Neural crest cell (in vitro differentiated cells): Measurements from ENCODE around the gene CSMD2. TPM values are rescaled to one million over a fixed set of nuclear protein-coding genes. Genes with fewer than 3 reads are reported as not detected.
A peak's percentile ranks its signal among the peaks of the same experiment; 100 is the strongest.

Experiments used
- DNase-seq: peaks from one replicate; pipeline ENCODE4 v3.0.0; 2021; ENCODE audit warnings: low read depth, mixed read lengths, low spot score
- H3K27ac Mint-ChIP-seq: one replicate; pipeline ENCODE4 v1.8.0; 2021; ENCODE audit warnings: mild to moderate bottlenecking, mixed read lengths; ENCODE audit not compliant: unreplicated experiment
- H3K27me3 Mint-ChIP-seq: 2 replicates; pipeline ENCODE4 v1.8.0; 2021; ENCODE audit warnings: low read depth, mild to moderate bottlenecking, mixed read lengths
- H3K36me3 Mint-ChIP-seq: 2 replicates; pipeline ENCODE4 v1.8.0; 2021; ENCODE audit warnings: low read depth, mild to moderate bottlenecking, mixed read lengths
- H3K4me1 Mint-ChIP-seq: 2 replicates; pipeline ENCODE4 v1.8.0; 2021; ENCODE audit warnings: mixed read lengths
- H3K4me3 Mint-ChIP-seq: one replicate; pipeline ENCODE4 v1.8.0; 2021; ENCODE audit warnings: mild to moderate bottlenecking, mixed read lengths
- H3K9me3 Mint-ChIP-seq: 2 replicates; pipeline ENCODE4 v1.8.0; 2021; ENCODE audit warnings: mixed read lengths
- total RNA-seq: library from RNA; stranded (reverse); gene quantifications from 2 replicates; pipeline ENCODE4 v1.2.1, GENCODE V29; 2021
- TF ChIP-seq, protein P1 (sequence below): fragments of 200-600 bp; sonication (generic); conservative IDR thresholded peaks from 2 replicates; pipeline ENCODE4 v1.5.0; 2021; ENCODE audit warnings: antibody characterized with exemption, mild to moderate bottlenecking

CSMD2 gene
- total RNA-seq, 1 donor from 2014 or later = 0.40 TPM

GRCh38 chr1:34176830-34177603, 12.0 kb upstream of the CSMD2 start, which contains the start of gene C1orf94:
Gene C1orf94, plus strand, starts transcription at chr1:34176907. Its CDS starts 883 bp downstream, at chr1:34177790.
- H3K4me1 Mint-ChIP-seq = no peaks in the 10 kb centered on the region
- no peak within 1 kb of the TSS for H3K27ac Mint-ChIP-seq
- TF ChIP-seq, protein P1, sequence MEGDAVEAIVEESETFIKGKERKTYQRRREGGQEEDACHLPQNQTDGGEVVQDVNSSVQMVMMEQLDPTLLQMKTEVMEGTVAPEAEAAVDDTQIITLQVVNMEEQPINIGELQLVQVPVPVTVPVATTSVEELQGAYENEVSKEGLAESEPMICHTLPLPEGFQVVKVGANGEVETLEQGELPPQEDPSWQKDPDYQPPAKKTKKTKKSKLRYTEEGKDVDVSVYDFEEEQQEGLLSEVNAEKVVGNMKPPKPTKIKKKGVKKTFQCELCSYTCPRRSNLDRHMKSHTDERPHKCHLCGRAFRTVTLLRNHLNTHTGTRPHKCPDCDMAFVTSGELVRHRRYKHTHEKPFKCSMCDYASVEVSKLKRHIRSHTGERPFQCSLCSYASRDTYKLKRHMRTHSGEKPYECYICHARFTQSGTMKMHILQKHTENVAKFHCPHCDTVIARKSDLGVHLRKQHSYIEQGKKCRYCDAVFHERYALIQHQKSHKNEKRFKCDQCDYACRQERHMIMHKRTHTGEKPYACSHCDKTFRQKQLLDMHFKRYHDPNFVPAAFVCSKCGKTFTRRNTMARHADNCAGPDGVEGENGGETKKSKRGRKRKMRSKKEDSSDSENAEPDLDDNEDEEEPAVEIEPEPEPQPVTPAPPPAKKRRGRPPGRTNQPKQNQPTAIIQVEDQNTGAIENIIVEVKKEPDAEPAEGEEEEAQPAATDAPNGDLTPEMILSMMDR = no peak
- no peaks in the 10 kb centered on the region for H3K36me3 Mint-ChIP-seq
- H3K4me3 Mint-ChIP-seq = no peak within 1 kb of the TSS
- peaks cover 69% of the 10 kb centered on the region for H3K27me3 Mint-ChIP-seq
- DNase-seq = no peak
- no peaks in the 10 kb centered on the region for H3K9me3 Mint-ChIP-seq

- H3K4me1 Mint-ChIP-seq = no peaks in the 10 kb centered on the region
- H3K27ac Mint-ChIP-seq = no peak overlapping the region
- DNase-seq = no peak
- H3K36me3 Mint-ChIP-seq = no peaks in the 10 kb centered on the region
- TF ChIP-seq, protein P1 = no peak
- H3K4me3 Mint-ChIP-seq = no peak overlapping the region
- peaks cover 75% of the 10 kb centered on the region for H3K27me3 Mint-ChIP-seq
- H3K9me3 Mint-ChIP-seq = no peaks in the 10 kb centered on the region
Measured at GRCh38 chr1:34175744-34176143, 10.7 kb upstream of the CSMD2 start.

DNA sequence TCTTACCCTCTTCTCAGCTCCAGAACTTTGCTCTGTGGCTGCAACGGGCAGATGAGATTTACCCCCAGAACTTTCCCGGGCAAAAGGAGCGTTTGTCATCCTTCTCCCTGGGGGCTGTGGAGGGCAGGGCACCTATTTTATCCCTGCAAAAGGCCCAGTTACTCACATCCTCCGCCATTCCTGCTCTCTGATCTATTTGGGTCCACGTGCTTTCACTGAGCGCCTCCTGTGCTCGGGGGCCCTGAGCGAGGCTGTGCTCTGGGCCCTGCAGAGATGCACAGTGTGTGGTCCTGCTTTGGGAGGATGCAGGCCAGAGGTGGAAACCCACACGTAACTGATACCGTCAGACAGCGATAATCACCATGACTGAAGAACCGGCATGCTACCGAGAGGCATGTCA, 2.4 kb upstream of the CSMD2 start:
- H3K27me3 Mint-ChIP-seq = peaks cover 97% of the 10 kb centered on the region
- peaks cover 28% of the 10 kb centered on the region for H3K4me1 Mint-ChIP-seq
- no peak overlapping the region for H3K27ac Mint-ChIP-seq
- H3K36me3 Mint-ChIP-seq = peaks cover 2% of the 10 kb centered on the region
- H3K4me3 Mint-ChIP-seq = no peak overlapping the region
- DNase-seq = no peak
- TF ChIP-seq, protein P1 = no peak
- H3K9me3 Mint-ChIP-seq = no peaks in the 10 kb centered on the region

DNA sequence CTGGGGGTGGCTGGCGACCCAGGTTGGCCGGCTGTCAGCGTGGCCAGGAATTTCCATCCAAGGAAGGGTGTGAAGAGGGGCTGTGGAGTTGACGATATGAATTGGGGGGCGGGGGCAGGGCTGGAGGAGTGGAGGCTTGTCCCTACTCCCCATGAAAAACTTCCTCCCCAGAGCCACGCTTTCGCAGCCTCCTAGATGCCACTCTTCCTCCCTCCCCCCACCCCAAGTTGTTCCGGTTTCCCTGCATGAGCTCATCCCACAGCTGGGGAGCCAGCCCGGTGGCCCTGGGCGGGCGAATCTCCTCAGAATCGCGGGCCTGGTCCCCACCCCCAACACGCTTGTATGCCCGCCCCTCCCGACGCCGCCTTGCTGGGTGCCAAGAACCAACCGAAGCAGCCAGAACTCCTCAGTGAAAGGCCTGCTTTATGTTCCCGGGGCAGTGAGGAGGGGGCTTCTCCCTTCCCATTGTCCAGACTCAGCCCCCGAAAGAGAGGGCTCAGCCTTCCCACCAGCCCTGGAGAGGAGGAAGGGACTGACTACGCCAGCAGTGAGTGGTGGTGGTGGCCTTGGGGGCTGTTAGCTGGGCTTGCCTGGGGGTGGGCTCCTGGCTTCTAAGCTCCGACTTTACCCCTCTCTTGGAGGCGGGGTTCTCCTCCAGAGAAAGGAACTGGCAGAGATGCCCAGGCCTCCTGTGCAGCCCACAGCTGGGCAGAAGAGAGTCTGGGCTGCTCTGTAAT, 1.8 kb upstream of the CSMD2 start:
- Mint-ChIP-seq H3K9me3 (no peaks in the 10 kb centered on the region), H3K4me3 (peak overlapping the region; percentile 83), H3K4me1 (peaks cover 28% of the 10 kb centered on the region), H3K27me3 (peaks cover 97% of the 10 kb centered on the region), H3K36me3 (peaks cover 2% of the 10 kb centered on the region), H3K27ac (no peak overlapping the region)
- peak; percentile 3 for DNase-seq
- TF ChIP-seq, protein P1 = no peak

GRCh38 chr1:34166191-34166624, 1.2 kb upstream of the CSMD2 start:
- peaks cover 28% of the 10 kb centered on the region for H3K4me1 Mint-ChIP-seq
- peak overlapping the region; percentile 83 for H3K4me3 Mint-ChIP-seq
- TF ChIP-seq, protein P1 = no peak
- no peak overlapping the region for H3K27ac Mint-ChIP-seq
- DNase-seq = peak; percentile 2
- no peaks in the 10 kb centered on the region for H3K9me3 Mint-ChIP-seq
- peaks cover 2% of the 10 kb centered on the region for H3K36me3 Mint-ChIP-seq
- H3K27me3 Mint-ChIP-seq = peaks cover 97% of the 10 kb centered on the region
